Activated B cell treated with CpG ODN at 0.5 μM for 24 hours (primary cell): ENCODE results near the gene CACNA1E. TPM values are rescaled to one million over a fixed set of nuclear protein-coding genes. Genes with fewer than 3 reads are reported as not detected.

Source experiments
- ATAC-seq: fragments of 200-7000 bp; cut with Tn5 transposase; one replicate; pipeline ENCODE4 v1.10.0; 2021; ENCODE audit warnings: low read depth, mild to moderate bottlenecking, moderate library complexity
- CTCF ChIA-PET: fragments of 350-600 bp; sonication (Branson Sonifier 250); formaldehyde crosslinking; loops from one replicate; lab custom pipeline; 2021; ENCODE audit warnings: antibody characterized with exemption; lab: Charles Lee
- POLR2A ChIA-PET: fragments of 350-600 bp; sonication (Branson Sonifier 250); formaldehyde crosslinking; loops from one replicate; lab custom pipeline; 2021; ENCODE audit warnings: antibody characterized with exemption; lab: Charles Lee
- DNase-seq: peaks from one replicate; pipeline ENCODE4 v3.0.0; 2022
- H3K27ac Mint-ChIP-seq: one replicate; pipeline ENCODE4 v1.8.0; 2020; ENCODE audit warnings: mixed read lengths
- H3K27me3 Mint-ChIP-seq: one replicate; pipeline ENCODE4 v1.8.0; 2021; ENCODE audit warnings: mixed read lengths
- H3K36me3 Mint-ChIP-seq: one replicate; pipeline ENCODE4 v1.8.0; 2021; ENCODE audit warnings: low read depth, mixed read lengths
- H3K4me1 Mint-ChIP-seq: one replicate; pipeline ENCODE4 v1.8.0; 2021; ENCODE audit warnings: mixed read lengths
- H3K4me3 Mint-ChIP-seq: one replicate; pipeline ENCODE4 v1.8.0; 2020; ENCODE audit warnings: mild to moderate bottlenecking, mixed read lengths
- H3K9me3 Mint-ChIP-seq: one replicate; pipeline ENCODE4 v1.8.0; 2020; ENCODE audit warnings: mixed read lengths
- intact Hi-C: fragments of 100-400 bp; cut with micrococcal nuclease; formaldehyde crosslinking; loops from one replicate; pipeline ENCODE4 v1.15.1; 2024
- total RNA-seq: library from RNA; stranded (reverse); gene quantifications from 2 replicates; pipeline ENCODE4 v1.2.3, GENCODE V29; 2022
- TF ChIP-seq, protein P1 (sequence below): fragments of 200-600 bp; IDR thresholded peaks from one replicate; pipeline ENCODE4 v1.8.0; 2022; ENCODE audit warnings: antibody characterized with exemption, mild to moderate bottlenecking

Gene CACNA1E
- total RNA-seq, 1 donor from 2014 or later: 0.91 TPM

DNA sequence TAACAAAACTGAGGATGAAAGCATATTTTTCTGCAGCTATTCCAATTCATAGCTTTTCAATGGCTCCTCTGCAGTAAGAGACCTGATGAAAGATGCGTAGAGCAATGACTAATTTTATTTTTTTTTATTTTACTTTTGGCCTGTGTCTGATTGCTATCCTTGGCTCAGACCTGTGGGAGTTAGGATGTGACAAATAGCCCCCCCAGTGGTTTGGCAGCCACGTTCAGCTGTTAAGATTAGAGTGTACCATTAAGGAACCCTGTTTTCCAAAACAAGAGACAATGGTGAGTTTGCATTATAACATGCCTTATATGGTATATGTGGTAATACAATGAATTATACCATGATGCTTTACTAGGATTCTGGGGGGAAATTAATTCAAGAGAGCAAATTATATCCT, 264.7 kb downstream of the CACNA1E start:
- no peaks in the 10 kb centered on the region for H3K4me1 Mint-ChIP-seq
- ATAC-seq (no peak), DNase-seq (no peak)
- H3K4me3 Mint-ChIP-seq: no peak overlapping the region
- no peaks in the 10 kb centered on the region for H3K9me3 Mint-ChIP-seq
- H3K36me3 Mint-ChIP-seq: no peaks in the 10 kb centered on the region
- ChIA-PET CTCF (no interaction called here), POLR2A (no interaction called here)
- TF ChIP-seq, protein P1, sequence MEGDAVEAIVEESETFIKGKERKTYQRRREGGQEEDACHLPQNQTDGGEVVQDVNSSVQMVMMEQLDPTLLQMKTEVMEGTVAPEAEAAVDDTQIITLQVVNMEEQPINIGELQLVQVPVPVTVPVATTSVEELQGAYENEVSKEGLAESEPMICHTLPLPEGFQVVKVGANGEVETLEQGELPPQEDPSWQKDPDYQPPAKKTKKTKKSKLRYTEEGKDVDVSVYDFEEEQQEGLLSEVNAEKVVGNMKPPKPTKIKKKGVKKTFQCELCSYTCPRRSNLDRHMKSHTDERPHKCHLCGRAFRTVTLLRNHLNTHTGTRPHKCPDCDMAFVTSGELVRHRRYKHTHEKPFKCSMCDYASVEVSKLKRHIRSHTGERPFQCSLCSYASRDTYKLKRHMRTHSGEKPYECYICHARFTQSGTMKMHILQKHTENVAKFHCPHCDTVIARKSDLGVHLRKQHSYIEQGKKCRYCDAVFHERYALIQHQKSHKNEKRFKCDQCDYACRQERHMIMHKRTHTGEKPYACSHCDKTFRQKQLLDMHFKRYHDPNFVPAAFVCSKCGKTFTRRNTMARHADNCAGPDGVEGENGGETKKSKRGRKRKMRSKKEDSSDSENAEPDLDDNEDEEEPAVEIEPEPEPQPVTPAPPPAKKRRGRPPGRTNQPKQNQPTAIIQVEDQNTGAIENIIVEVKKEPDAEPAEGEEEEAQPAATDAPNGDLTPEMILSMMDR: no peak
- H3K27me3 Mint-ChIP-seq: no peaks in the 10 kb centered on the region
- intact Hi-C loops: no loop called here
- H3K27ac Mint-ChIP-seq: no peak overlapping the region

DNA sequence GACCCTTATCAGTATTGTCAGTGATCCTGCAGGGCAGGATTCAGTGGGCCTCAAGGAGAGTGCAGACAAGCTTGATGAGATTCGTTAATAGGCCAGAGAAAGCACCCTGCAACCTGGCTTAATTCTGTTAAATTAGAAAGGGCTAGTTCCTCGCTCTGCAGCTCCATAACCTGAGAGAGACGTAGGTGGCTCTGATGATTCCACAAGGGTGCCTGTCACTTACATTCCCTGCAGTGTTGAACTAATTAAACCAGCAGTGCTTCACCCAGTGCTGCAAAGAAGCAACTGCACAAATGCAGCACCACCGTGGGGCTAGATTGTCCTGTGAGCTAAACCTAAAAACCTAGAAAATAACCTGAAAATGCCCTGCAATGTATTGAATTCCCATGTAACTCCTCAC, 270.8 kb downstream of the CACNA1E start:
- Mint-ChIP-seq H3K27ac (no peak overlapping the region), H3K9me3 (no peaks in the 10 kb centered on the region), H3K36me3 (no peaks in the 10 kb centered on the region), H3K4me3 (no peak overlapping the region), H3K4me1 (no peaks in the 10 kb centered on the region), H3K27me3 (no peaks in the 10 kb centered on the region)
- DNase-seq (no peak), ATAC-seq (no peak)
- POLR2A ChIA-PET: no interaction called here
- CTCF ChIA-PET: no interaction called here
- intact Hi-C loops: no loop called here
- TF ChIP-seq, protein P1: no peak

DNA sequence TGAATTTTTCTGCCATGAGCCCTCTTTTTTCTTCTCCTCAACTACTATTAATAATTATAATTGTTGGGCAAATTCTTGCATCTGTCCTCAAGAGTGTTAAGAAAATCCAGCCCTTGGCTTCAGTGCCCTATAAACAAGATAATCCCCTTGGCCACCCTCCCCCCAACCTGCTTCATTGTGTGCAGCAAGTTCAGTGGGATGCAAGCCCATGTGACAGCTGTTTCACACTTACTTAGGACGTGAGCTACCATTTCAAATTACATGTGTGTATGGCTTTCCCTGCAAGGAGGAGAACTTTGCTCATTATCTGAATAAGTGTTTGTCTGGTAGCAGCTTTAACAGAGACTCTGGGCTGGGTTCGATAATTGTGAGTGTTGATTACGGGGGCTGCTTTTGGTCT, 276.2 kb downstream of the CACNA1E start:
- ATAC-seq (no peak), DNase-seq (no peak)
- Mint-ChIP-seq H3K4me3 (no peak overlapping the region), H3K36me3 (no peaks in the 10 kb centered on the region), H3K27me3 (peaks cover 1% of the 10 kb centered on the region), H3K4me1 (no peaks in the 10 kb centered on the region), H3K27ac (no peak overlapping the region), H3K9me3 (no peaks in the 10 kb centered on the region)
- TF ChIP-seq, protein P1: no peak
- intact Hi-C loops: no loop called here
- ChIA-PET CTCF (no interaction called here), POLR2A (no interaction called here)

DNA sequence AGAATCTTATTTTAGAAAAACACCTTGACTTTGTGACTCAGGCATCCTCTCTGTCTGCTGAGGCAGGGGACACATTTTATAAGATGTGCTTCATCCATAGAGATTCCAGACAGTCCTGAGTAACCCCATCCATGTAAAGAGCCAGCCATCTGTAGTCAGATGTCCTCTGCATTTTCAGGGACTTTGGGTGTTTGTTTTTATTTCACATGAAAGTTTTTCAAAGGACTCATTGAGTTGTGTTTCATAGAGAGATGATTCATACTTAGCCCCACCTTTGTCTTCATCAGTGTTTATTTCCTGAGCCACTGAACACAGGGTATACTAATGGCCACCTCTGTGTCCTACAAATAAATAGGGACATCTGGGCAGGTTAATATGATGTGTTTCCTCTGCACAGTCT, 280.4 kb downstream of the CACNA1E start:
- no peak overlapping the region for H3K4me3 Mint-ChIP-seq
- TF ChIP-seq, protein P1: no peak
- ATAC-seq: no peak
- H3K36me3 Mint-ChIP-seq: no peaks in the 10 kb centered on the region
- intact Hi-C loops: no loop called here
- ChIA-PET POLR2A (no interaction called here), CTCF (no interaction called here)
- no peak for DNase-seq
- H3K27ac Mint-ChIP-seq: no peak overlapping the region
- H3K27me3 Mint-ChIP-seq: peaks cover 1% of the 10 kb centered on the region
- H3K9me3 Mint-ChIP-seq: no peaks in the 10 kb centered on the region
- H3K4me1 Mint-ChIP-seq: no peaks in the 10 kb centered on the region

DNA sequence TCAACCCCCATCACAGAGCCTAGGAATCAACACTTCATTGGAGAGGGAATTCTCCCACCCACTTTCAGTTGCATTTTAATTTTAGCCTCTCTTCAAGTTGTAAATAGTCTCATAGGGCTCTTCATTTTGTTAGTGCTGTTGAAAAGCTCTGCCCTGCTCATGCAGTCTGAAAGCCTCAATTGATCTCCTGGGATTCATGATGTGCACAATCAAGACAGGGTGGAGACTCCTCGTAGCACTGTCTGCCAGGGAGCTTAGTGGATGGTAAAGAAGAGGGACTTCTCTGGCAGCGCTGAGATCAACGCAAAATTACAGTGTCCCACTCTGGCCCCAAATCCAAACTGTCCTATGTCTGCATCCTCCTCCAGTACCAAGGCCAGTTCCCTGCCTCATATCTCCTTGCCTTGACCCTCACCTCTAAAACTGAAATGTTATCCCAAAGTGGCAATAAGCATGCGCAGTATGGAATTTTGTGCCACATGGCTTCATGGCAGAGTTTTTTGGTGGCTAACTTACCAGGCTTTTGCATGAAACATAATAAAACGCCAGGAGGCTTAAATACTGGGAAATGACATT, 282.2 kb downstream of the CACNA1E start:
- Mint-ChIP-seq H3K27me3 (peaks cover 1% of the 10 kb centered on the region), H3K4me3 (no peak overlapping the region), H3K9me3 (no peaks in the 10 kb centered on the region), H3K27ac (no peak overlapping the region), H3K36me3 (no peaks in the 10 kb centered on the region), H3K4me1 (no peaks in the 10 kb centered on the region)
- intact Hi-C loops: no loop called here
- DNase-seq: no peak
- POLR2A ChIA-PET: no interaction called here
- CTCF ChIA-PET: no interaction called here
- TF ChIP-seq, protein P1: no peak
- no peak for ATAC-seq
